Hippocampal formation (tissue), 2 donors: Measurements from ENCODE around the gene DUSP22.

Experiments used
- DNase-seq, 2 donors: peaks; one replicate each; lab custom pipeline; 2025; lab: John Stamatoyannopoulos, UW

The DUSP22 gene

GRCh38 chr6:395432-396125, 103.3 kb downstream of the DUSP22 start:
- no peak for DNase-seq

GRCh38 chr6:396126-396520, 103.8 kb downstream of the DUSP22 start:
- no peak for DNase-seq

GRCh38 chr6:397056-397455, 104.8 kb downstream of the DUSP22 start:
- no peak for DNase-seq

GRCh38 chr6:397604-398003, 105.3 kb downstream of the DUSP22 start:
- DNase-seq, result no peak

- no peak for DNase-seq
These were observed 105.8 kb downstream of the DUSP22 start for GRCh38 chr6:398065-398464.

- no peak for DNase-seq
These were observed 106.3 kb downstream of the DUSP22 start for GRCh38 chr6:398558-399078.

GRCh38 chr6:399785-400534, 107.7 kb downstream of the DUSP22 start:
- no peak for DNase-seq

GRCh38 chr6:400815-401214, 108.5 kb downstream of the DUSP22 start:
- DNase-seq, result no peak
